Lower leg skin (tissue), 4 donors: ENCODE results near the gene NINL. TPM values are rescaled to one million over a fixed set of nuclear protein-coding genes. Genes with fewer than 3 reads are reported as not detected.

Experiments
- DNase-seq, 2 donors: peaks; one replicate each; pipeline ENCODE4 v3.0.0-alpha.2; 2019; ENCODE audit warnings: low spot score in 2 of 2
- H3K4me3 ChIP-seq: fragments of 200-600 bp; sonication (generic); 2 replicates; pipeline ENCODE4 v1.5.1; 2017; ENCODE audit warnings: mild to moderate bottlenecking, low read depth; ENCODE audit not compliant: poor library complexity, severe bottlenecking
- POLR2A ChIP-seq, 2 donors: fragments of 450-650 bp; IDR thresholded peaks; one replicate each; pipeline ENCODE4 v1.6.1; 2016 to 2017; ENCODE audit warnings: antibody characterized with exemption in 2 of 2, mild to moderate bottlenecking in 1 of 2, moderate library complexity in 1 of 2
- WGBS, 2 donors: methylation state at CpG; one replicate each; pipeline ENCODE4 v1.1.5; 2018; 5-methylcytosine and 5-hydroxymethylcytosine counted together
- intact Hi-C: fragments of 100-400 bp; cut with DNase I; formaldehyde crosslinking; loops from one replicate; pipeline ENCODE4 v1.15.0; 2023; ENCODE audit warnings: low total_unique reads
- total RNA-seq, 4 donors: library from RNA; depleted of rRNA; stranded (reverse); fragments of >200 nt; gene quantifications; one replicate each; pipeline ENCODE4 v1.1.0, GENCODE V29; 2016
- TF ChIP-seq, protein P1 (sequence below), 3 donors: fragments of 450-650 bp; IDR thresholded peaks; one replicate each; pipeline ENCODE4 v1.5.1; 2016; ENCODE audit warnings: antibody characterized with exemption in 3 of 3, mild to moderate bottlenecking in 3 of 3, moderate library complexity in 2 of 3

NINL gene
- total RNA-seq, 4 donors from 2014 or later = 2.1 to 4.7 (median 3.7) TPM

GRCh38 chr20:25525295-25525694, 60.0 kb downstream of the NINL start:
- 89 to 91% methylated on average over 6 of the region's 6 CpGs for WGBS, 2 donors

GRCh38 chr20:25521382-25521781, 63.9 kb downstream of the NINL start:
- DNase-seq = no peak
- intact Hi-C loops = no loop called here
- no peak overlapping the region for H3K4me3 ChIP-seq
- no peak for TF ChIP-seq POLR2A (IDR thresholded peaks at IDR 0.05)
- TF ChIP-seq, protein P1, sequence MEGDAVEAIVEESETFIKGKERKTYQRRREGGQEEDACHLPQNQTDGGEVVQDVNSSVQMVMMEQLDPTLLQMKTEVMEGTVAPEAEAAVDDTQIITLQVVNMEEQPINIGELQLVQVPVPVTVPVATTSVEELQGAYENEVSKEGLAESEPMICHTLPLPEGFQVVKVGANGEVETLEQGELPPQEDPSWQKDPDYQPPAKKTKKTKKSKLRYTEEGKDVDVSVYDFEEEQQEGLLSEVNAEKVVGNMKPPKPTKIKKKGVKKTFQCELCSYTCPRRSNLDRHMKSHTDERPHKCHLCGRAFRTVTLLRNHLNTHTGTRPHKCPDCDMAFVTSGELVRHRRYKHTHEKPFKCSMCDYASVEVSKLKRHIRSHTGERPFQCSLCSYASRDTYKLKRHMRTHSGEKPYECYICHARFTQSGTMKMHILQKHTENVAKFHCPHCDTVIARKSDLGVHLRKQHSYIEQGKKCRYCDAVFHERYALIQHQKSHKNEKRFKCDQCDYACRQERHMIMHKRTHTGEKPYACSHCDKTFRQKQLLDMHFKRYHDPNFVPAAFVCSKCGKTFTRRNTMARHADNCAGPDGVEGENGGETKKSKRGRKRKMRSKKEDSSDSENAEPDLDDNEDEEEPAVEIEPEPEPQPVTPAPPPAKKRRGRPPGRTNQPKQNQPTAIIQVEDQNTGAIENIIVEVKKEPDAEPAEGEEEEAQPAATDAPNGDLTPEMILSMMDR (IDR thresholded peaks at IDR 0.05) = no peak
- 95 to 97% methylated on average over 2 of the region's 2 CpGs for whole genome bisulfite sequencing, 2 donors

More at GRCh38 chr20:25525295-25525694, 60.0 kb downstream of the NINL start:
- intact Hi-C loops = no loop called here
- TF ChIP-seq POLR2A (IDR thresholded peaks at IDR 0.05) = no peak
- TF ChIP-seq, protein P1 (IDR thresholded peaks at IDR 0.05) = no peak
- DNase-seq = peak in 1 of 2 donors; percentile 37
- no peak overlapping the region for H3K4me3 ChIP-seq

DNA sequence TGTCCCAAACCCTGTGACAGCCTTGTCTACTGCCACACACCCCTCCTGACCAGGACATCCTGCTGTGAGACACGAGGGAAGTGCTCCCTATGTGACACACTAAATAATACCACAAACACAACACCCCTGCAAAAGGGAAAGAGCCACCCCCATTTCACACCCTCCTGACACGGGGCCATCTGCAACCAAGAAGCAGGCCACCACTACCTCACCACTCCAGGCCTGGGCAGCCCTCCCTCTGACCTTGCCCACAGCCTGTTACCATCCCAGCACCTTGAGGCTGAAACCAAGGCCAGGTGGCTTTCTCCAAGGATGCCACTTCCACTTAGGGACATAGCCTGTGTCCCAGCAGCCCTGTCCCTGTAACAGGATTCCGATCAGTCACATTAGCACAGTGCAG, 68.2 kb downstream of the NINL start:
- no peak overlapping the region for H3K4me3 ChIP-seq
- TF ChIP-seq, protein P1 (IDR thresholded peaks at IDR 0.05) = no peak
- TF ChIP-seq POLR2A (IDR thresholded peaks at IDR 0.05) = no peak
- WGBS, 2 donors = 95 to 98% methylated on average over 3 of the region's 3 CpGs
- intact Hi-C loops = no loop called here
- peak in 1 of 2 donors; percentile 65 for DNase-seq

DNA sequence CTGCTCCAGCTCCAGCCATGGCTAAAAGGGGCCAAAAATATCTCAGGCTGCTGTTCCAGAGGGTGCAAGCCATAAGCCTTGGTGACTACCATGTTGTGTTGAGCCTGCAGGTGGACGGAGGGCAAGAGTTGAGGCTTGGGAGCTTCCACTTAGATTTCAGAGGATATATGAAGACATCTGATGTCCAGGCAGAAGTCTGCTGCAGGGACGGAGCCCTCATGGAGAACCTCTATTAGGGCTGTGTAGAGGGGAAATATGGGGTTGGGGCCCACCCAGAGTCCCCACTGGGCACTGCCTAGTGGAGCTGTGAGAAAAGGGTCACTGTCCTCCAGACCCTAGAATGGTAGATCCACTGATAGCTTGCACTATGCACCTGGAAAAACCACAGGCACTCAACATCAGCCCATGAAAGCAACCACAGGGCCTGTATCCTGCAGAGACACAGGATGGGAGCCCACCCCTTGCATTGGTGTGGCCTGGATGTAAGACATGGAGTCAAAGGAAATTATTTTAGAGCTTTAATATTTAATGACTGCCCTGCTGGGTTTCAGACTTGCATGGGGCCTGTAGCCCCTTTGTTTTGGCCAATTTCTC, 70.5 kb downstream of the NINL start:
- peak in 1 of 2 donors; percentile 50 for DNase-seq
- 87 to 93% methylated on average over 2 of the region's 2 CpGs for WGBS, 2 donors
- H3K4me3 ChIP-seq = no peak overlapping the region
- intact Hi-C loops = no loop called here
- TF ChIP-seq, protein P1 (IDR thresholded peaks at IDR 0.05) = no peak
- no peak for TF ChIP-seq POLR2A (IDR thresholded peaks at IDR 0.05)

DNA sequence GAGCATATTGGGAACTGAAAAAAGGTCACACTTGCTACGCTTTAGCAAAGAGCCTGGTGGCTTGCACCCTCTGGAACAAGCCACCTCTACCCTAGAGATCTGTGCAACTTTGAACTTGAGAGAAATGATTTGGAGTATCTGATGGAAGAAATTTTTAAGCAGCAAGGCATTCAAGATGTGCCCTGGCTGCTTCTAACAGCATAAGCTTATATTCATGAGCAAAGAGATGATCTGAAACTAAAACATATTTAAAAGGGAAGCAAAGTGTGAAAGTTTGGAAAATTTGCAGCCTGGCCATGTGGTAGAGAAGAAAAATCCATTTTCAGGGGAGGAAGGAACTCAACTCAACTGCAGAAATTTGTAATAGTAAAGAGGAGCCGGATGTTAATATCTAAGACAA, 71.1 kb downstream of the NINL start:
- DNase-seq = no peak
- no peak overlapping the region for H3K4me3 ChIP-seq
- intact Hi-C loops = no loop called here
- 92 to 97% methylated on average over 2 of the region's 2 CpGs for WGBS, 2 donors
- TF ChIP-seq, protein P1 (IDR thresholded peaks at IDR 0.05) = no peak
- TF ChIP-seq POLR2A (IDR thresholded peaks at IDR 0.05) = no peak

DNA sequence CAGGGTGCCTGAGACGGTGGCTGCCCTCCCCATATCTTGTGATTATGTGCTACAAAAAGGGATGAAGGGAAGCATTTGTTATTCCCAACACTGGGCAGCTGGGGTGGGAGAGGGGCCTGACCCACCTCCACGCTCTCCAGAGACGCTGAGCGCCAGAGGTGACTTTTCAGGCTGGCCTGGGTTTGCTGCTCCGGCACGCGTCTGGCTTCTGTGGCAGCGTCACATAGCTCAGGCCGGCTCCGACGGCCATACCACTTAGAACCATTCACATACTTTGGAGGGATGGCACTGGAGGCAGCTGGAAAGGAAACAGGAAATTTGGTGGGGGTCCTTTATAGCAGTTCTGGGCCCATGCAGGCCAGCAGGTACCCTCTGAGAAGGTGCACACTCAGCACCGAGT, 72.6 kb downstream of the NINL start:
- peak in 1 of 2 donors; percentile 32 for DNase-seq
- WGBS, 2 donors = 97% methylated on average over 12 of the region's 12 CpGs
- intact Hi-C loops = no loop called here
- TF ChIP-seq, protein P1 (IDR thresholded peaks at IDR 0.05) = no peak
- no peak for TF ChIP-seq POLR2A (IDR thresholded peaks at IDR 0.05)
- no peak overlapping the region for H3K4me3 ChIP-seq
